ENCODE results near the gene ZFYVE26. TPM values are rescaled to one million over a fixed set of nuclear protein-coding genes. Genes with fewer than 3 reads are reported as not detected.

ZFYVE26 gene
- total RNA-seq, 2 donors from 2014 or later, result 19.1 to 19.2 TPM

DNA sequence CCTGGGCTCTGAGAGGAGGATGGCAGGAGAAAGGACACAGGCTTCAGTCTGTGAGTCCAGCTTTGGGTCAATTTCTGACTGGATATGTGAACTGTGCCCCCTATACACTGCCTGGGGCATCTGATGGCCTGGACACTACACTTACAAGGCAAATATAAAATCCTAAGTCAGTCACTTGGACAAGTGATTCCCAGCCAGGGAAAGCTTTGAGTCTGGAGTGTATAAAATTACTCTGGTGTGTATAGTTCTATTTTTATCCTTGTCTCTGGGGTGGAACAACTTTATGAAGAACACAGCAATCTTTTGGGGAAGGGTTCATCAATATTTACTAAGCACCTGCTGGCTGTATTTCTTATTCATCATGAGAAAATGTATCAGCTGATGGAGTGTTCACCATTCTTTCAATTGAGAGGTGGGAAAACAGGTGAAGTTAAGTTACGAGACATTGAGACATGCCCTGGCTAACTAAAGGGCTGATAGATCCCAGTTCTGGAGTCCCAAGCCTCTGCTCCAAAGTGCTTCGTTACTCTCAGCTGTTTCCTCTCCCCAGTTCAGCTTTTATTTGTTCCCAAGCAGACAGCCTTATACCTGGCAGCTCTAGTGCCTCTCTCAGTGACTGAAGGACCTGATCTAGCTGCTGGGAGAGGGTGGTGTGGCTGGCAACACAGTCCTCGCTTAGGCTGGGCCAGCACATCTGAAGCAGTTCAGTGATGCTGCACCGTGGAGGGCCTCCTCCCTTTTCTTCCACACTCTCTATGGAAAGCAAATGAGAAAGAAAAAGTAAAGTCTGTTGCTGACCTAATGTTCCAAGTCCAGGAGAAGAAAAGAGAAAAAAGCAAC lies 30.9 kb downstream of the ZFYVE26 start:
- Histone ChIP-seq H3K36me3 (peaks cover 11% of the 10 kb centered on the region), H3K9me3 (no peaks in the 10 kb centered on the region), H3K27me3 (no peaks in the 10 kb centered on the region), H3K9ac (ENCODE audit: low read depth in 2 of 2, low read length in 2 of 2) (no peak overlapping the region), H3K4me3 (no peak overlapping the region), H3K27ac (no peak overlapping the region), H3K4me1 (no peaks in the 10 kb centered on the region)
- no peak for DNase-seq
- intact Hi-C loops (cut with DNase I), result no loop called here
- TF ChIP-seq CTCF (IDR thresholded peaks at IDR 0.05), result no peak

GRCh38 chr14:67784244-67784823 lies 32.1 kb downstream of the ZFYVE26 start:
- H3K9ac ChIP-seq (ENCODE audit: low read depth in 2 of 2, low read length in 2 of 2), result no peak overlapping the region
- no peak overlapping the region for H3K4me3 ChIP-seq
- peaks cover 14% of the 10 kb centered on the region for H3K36me3 ChIP-seq
- H3K4me1 ChIP-seq, result no peaks in the 10 kb centered on the region
- no peaks in the 10 kb centered on the region for H3K27me3 ChIP-seq
- intact Hi-C loops (cut with DNase I), result no loop called here
- TF ChIP-seq CTCF (IDR thresholded peaks at IDR 0.05), result no peak
- no peak for DNase-seq
- no peak overlapping the region for H3K27ac ChIP-seq
- H3K9me3 ChIP-seq, result no peaks in the 10 kb centered on the region

- no peak overlapping the region for H3K9ac ChIP-seq (ENCODE audit: low read depth in 2 of 2, low read length in 2 of 2)
- H3K27me3 ChIP-seq, result no peaks in the 10 kb centered on the region
- intact Hi-C loops (cut with DNase I), result no loop called here
- no peak for DNase-seq
- no peak for TF ChIP-seq CTCF (IDR thresholded peaks at IDR 0.05)
- H3K9me3 ChIP-seq, result no peaks in the 10 kb centered on the region
- peaks cover 17% of the 10 kb centered on the region for H3K36me3 ChIP-seq
- no peak overlapping the region for H3K27ac ChIP-seq
- no peak overlapping the region for H3K4me3 ChIP-seq
- no peaks in the 10 kb centered on the region for H3K4me1 ChIP-seq
These were observed 34.3 kb downstream of the ZFYVE26 start for GRCh38 chr14:67782090-67782489.

- H3K9me3 ChIP-seq, result no peaks in the 10 kb centered on the region
- intact Hi-C loops (cut with DNase I), result no loop called here
- no peak overlapping the region for H3K4me3 ChIP-seq
- no peak for TF ChIP-seq CTCF (IDR thresholded peaks at IDR 0.05)
- no peak overlapping the region for H3K27ac ChIP-seq
- no peaks in the 10 kb centered on the region for H3K4me1 ChIP-seq
- DNase-seq, result no peak
- no peaks in the 10 kb centered on the region for H3K27me3 ChIP-seq
- H3K9ac ChIP-seq (ENCODE audit: low read depth in 2 of 2, low read length in 2 of 2), result no peak overlapping the region
- H3K36me3 ChIP-seq, result peaks cover 17% of the 10 kb centered on the region
These were observed 37.6 kb downstream of the ZFYVE26 start for GRCh38 chr14:67778792-67779191.

- DNase-seq, result no peak
- intact Hi-C loops (cut with DNase I), result no loop called here
- Histone ChIP-seq H3K9ac (ENCODE audit: low read depth in 2 of 2, low read length in 2 of 2) (no peak overlapping the region), H3K36me3 (peaks cover 23% of the 10 kb centered on the region), H3K9me3 (no peaks in the 10 kb centered on the region), H3K27ac (no peak overlapping the region), H3K4me3 (no peak overlapping the region), H3K4me1 (no peaks in the 10 kb centered on the region), H3K27me3 (no peaks in the 10 kb centered on the region)
- TF ChIP-seq CTCF (IDR thresholded peaks at IDR 0.05), result no peak
These were observed 39.6 kb downstream of the ZFYVE26 start for GRCh38 chr14:67776653-67777322.

Measured in colonic mucosa (tissue), 4 donors.